GM12878 (cell line): Measurements from ENCODE around the gene TXNDC5. TPM values are rescaled to one million over a fixed set of nuclear protein-coding genes. Genes with fewer than 3 reads are reported as not detected.

Experiments
- ATAC-seq: fragments of 200-7000 bp; cut with Tn5 transposase; 3 replicates; pipeline ENCODE4 v1.9.1; 2020; ENCODE audit warnings: mild to moderate bottlenecking, moderate library complexity
- BruUV-seq: library from RNA; stranded (reverse); fragments of 400-500 nt; replicated peaks from 2 replicates; lab custom pipeline; 2021; lab: Mats Ljungman, UMichigan
- CTCF ChIA-PET: fragments of 300-600 bp; sonication (Branson Sonifier 250); formaldehyde crosslinking; extraction: SDS; loops from one replicate; lab custom pipeline; 2021; ENCODE audit warnings: inconsistent platforms; lab: Yijun Ruan, JAX
- POLR2A ChIA-PET: fragments of 350-600 bp; formaldehyde crosslinking; extraction: SDS; loops from one replicate; lab custom pipeline; 2021; ENCODE audit warnings: inconsistent platforms; lab: Charles Lee
- RAD21 ChIA-PET: fragments of 300-600 bp; sonication (Branson Sonifier 250); formaldehyde crosslinking; loops from one replicate; lab custom pipeline; 2023; ENCODE audit warnings: antibody characterized with exemption; ENCODE audit not compliant: unreplicated experiment; lab: Charles Lee
- SMC1A ChIA-PET: fragments of 300-600 bp; sonication (Branson Sonifier 250); formaldehyde crosslinking; loops from one replicate; lab custom pipeline; 2023; ENCODE audit not compliant: unreplicated experiment, uncharacterized antibody; lab: Charles Lee
- DNase-seq: peaks from one replicate; pipeline ENCODE4 v3.0.0-alpha.2; 2011; ENCODE audit warnings: low read depth, low spot score
- FAIRE-seq: peaks from 3 replicates; lab custom pipeline; 2011; peaks lifted over from hg19 to GRCh38; lab: Jason Lieb, UNC
- H2AFZ ChIP-seq: 2 replicates; pipeline ENCODE4 v1.6.0; 2011; ENCODE audit warnings: low read depth, low read length, control low read depth; ENCODE audit not compliant: control insufficient read depth
- H3K27ac ChIP-seq: 2 replicates; pipeline ENCODE4 v1.5.1; 2011; ENCODE audit warnings: control low read depth; ENCODE audit not compliant: control insufficient read depth, insufficient read depth
- H3K27me3 ChIP-seq, 2 experiments: replicated peaks in 1 of 2; 2 replicates each; pipeline versions ENCODE4 v1.6.0 to v1.6.1; 2011; ENCODE audit warnings: low read length in 1 of 2; ENCODE audit not compliant: control insufficient read depth in 2 of 2, insufficient read depth in 2 of 2
- H3K36me3 ChIP-seq, 2 experiments: 2 replicates each; pipeline ENCODE4 v1.5.1; 2011; ENCODE audit warnings: low read length in 1 of 2; ENCODE audit not compliant: control insufficient read depth in 2 of 2, insufficient read depth in 2 of 2
- H3K4me1 ChIP-seq: 2 replicates; pipeline ENCODE4 v1.6.1; 2011; ENCODE audit warnings: mild to moderate bottlenecking, low read length, moderate library complexity, mixed read lengths; ENCODE audit not compliant: control insufficient read depth, insufficient read depth
- H3K4me2 ChIP-seq: 2 replicates; pipeline ENCODE4 v1.6.0; 2011; ENCODE audit warnings: control low read depth; ENCODE audit not compliant: control insufficient read depth, insufficient read depth
- H3K4me3 ChIP-seq: fragments of 200-600 bp; sonication (generic); 2 replicates; pipeline ENCODE4 v1.5.1; 2016
- H3K79me2 ChIP-seq: 2 replicates; pipeline ENCODE4 v1.6.0; 2011; ENCODE audit warnings: low read length; ENCODE audit not compliant: control insufficient read depth, insufficient read depth
- H3K9ac ChIP-seq: 2 replicates; pipeline ENCODE4 v1.8.0; 2011; ENCODE audit warnings: low read length, control low read depth, mixed read lengths; ENCODE audit not compliant: control insufficient read depth, insufficient read depth
- H3K9me3 ChIP-seq: replicated peaks from 3 replicates; pipeline ENCODE4 v1.5.1; 2011; ENCODE audit warnings: mild to moderate bottlenecking, low read length; ENCODE audit not compliant: control insufficient read depth, insufficient read depth
- H4K20me1 ChIP-seq: 2 replicates; pipeline ENCODE4 v1.6.0; 2011; ENCODE audit not compliant: control insufficient read depth, insufficient read depth
- BCL11A ChIP-seq: IDR thresholded peaks from 2 replicates; pipeline ENCODE4 v1.6.1; 2011; ENCODE audit warnings: low read depth, low read length
- EP300 ChIP-seq, 2 experiments: fragments of 150-350 bp in 1 of 2; IDR thresholded peaks; 2 replicates each; pipeline ENCODE4 v1.6.1; 2011 to 2012; ENCODE audit warnings: low read depth in 2 of 2, low read length in 2 of 2, borderline replicate concordance in 1 of 2, improper control_type of control experiment in 1 of 2, inconsistent platforms in 1 of 2; ENCODE audit not compliant: control insufficient read depth in 1 of 2
- ETV6 ChIP-seq, 2 experiments: fragments of 450-650 bp in 1 of 2; IDR thresholded peaks in 1 of 2; conservative IDR thresholded peaks in 1 of 2; 2 replicates each; pipeline ENCODE4 v1.6.1; 2014; ENCODE audit warnings: antibody characterized with exemption in 1 of 2, borderline replicate concordance in 1 of 2, low read depth in 1 of 2, mild to moderate bottlenecking in 1 of 2, moderate library complexity in 1 of 2
- HCFC1 ChIP-seq: fragments of 150-350 bp; IDR thresholded peaks from 2 replicates; pipeline ENCODE4 v1.6.1; 2014; ENCODE audit warnings: low read length
- HDGF ChIP-seq: fragments of 450-650 bp; IDR thresholded peaks from 2 replicates; pipeline ENCODE4 v1.6.1; 2016; ENCODE audit warnings: antibody characterized with exemption
- MLLT1 ChIP-seq: fragments of 450-650 bp; IDR thresholded peaks from 2 replicates; pipeline ENCODE4 v1.6.1; 2016; ENCODE audit warnings: mild to moderate bottlenecking
- SIX5 ChIP-seq: IDR thresholded peaks from 2 replicates; pipeline ENCODE4 v1.6.1; 2011; ENCODE audit warnings: mild to moderate bottlenecking, low read depth, low read length, moderate library complexity; ENCODE audit not compliant: severe bottlenecking
- STAT1 ChIP-seq: fragments of 450-650 bp; conservative IDR thresholded peaks from 2 replicates; pipeline ENCODE4 v1.6.1; 2014; ENCODE audit warnings: antibody characterized with exemption, mild to moderate bottlenecking
- ZBTB4 ChIP-seq: fragments of 450-650 bp; formaldehyde crosslinking; IDR thresholded peaks from 2 replicates; pipeline ENCODE4 v1.4.0; 2022; ENCODE audit warnings: mild to moderate bottlenecking, moderate library complexity
- WGBS: methylation state at CpG from one replicate; pipeline ENCODE4 v1.1.6; 2016; ENCODE audit warnings: low lambda C conversion rate; ENCODE audit not compliant: insufficient replicate concordance, insufficient coverage; ENCODE audit errors: missing lambda C conversion rate; 5-methylcytosine and 5-hydroxymethylcytosine counted together
- in situ Hi-C: fragments of 300-500 bp; cut with MboI; formaldehyde crosslinking; loops from 9 replicates; pipeline ENCODE4 v1.14.3; 2018; ENCODE audit warnings: mixed read lengths
- intact Hi-C: fragments of 100-400 bp; cut with micrococcal nuclease; formaldehyde crosslinking; loops from one replicate; pipeline ENCODE4 v1.14.2; 2022; ENCODE audit not compliant: unreplicated experiment
- polyA plus RNA-seq, 11 experiments: library from polyadenylated mRNA; depleted of rRNA in 4 of 11; unstranded in 6 of 11; stranded (reverse) in 5 of 11; fragments of >200 nt; fragmentation: Nextera tagmentation in 4 of 11; fragmentation: Illumina TruSeq in 1 of 11; extraction: Ambion mirVana in 4 of 11; extraction: Trizol in 1 of 11; gene quantifications; 1 replicate in 1 of 11; 2 replicates in 10 of 11; pipeline versions ENCODE4 v1.2.1 to v1.2.3, GENCODE V29; 2011 to 2016; ENCODE audit warnings: inconsistent platforms in 2 of 11, missing spikeins in 2 of 11, low read depth in 1 of 11
- total RNA-seq, 4 experiments: library from RNA; depleted of rRNA in 3 of 4; stranded (reverse); fragments of >200 nt in 3 of 4; fragmentation: Illumina TruSeq in 1 of 4; extraction: Trizol in 1 of 4; gene quantifications; 2 replicates each; pipeline versions ENCODE4 v1.2.1 to v1.2.3, GENCODE V29; 2013 to 2021
- TF ChIP-seq, protein P1 (sequence below): IDR thresholded peaks from 2 replicates; pipeline ENCODE4 v1.6.1; 2011; ENCODE audit warnings: mild to moderate bottlenecking, low read depth, low read length, moderate library complexity; ENCODE audit not compliant: insufficient replicate concordance
- TF ChIP-seq, protein P2 (sequence below): fragments of 450-650 bp; IDR thresholded peaks from 2 replicates; pipeline ENCODE4 v1.6.1; 2018; ENCODE audit warnings: borderline replicate concordance, mild to moderate bottlenecking; ENCODE audit not compliant: partially characterized antibody

Gene TXNDC5
- total and polyA plus RNA-seq, 10 of the 15 experiments (the other 5 are each of a cell fraction or from before 2014, with no cell fraction given), result 7.2 to 181 (median 132) TPM

GRCh38 chr6:7911345-7911725 lies 747 bp upstream of the TXNDC5 start:
- in situ Hi-C loops, result no loop called here
- intact Hi-C loops, result no loop called here
- RAD21 ChIA-PET, result interaction anchor here (1.3 kb wide), 1 partner anchor 22 kb away, joined by 3 read pairs; no protein-coding TSS in a partner anchor
- 0 out of 2 replicates have a peak overlapping the region, but pooled peaks have one; percentile 47 for H3K27ac ChIP-seq
- H3K9ac ChIP-seq, result peak overlapping the region; percentile 56
- CTCF ChIA-PET, result interaction anchor here (0.6 to 0.9 kb wide), 3 partner anchors 12 to 157 kb away, joined by 3 to 6 read pairs (median 4); no protein-coding TSS in a partner anchor
- POLR2A ChIA-PET, result no interaction called here
- no peaks in the 10 kb centered on the region; the same call in 2 of the 3 replicates for H3K9me3 ChIP-seq
- H3K4me1 ChIP-seq, result peaks cover 58% of the 10 kb centered on the region
- peak overlapping the region; percentile 62 for H2AFZ ChIP-seq
- FAIRE-seq, result no peak
- WGBS, result 73% methylated on average over 11 of the region's 11 CpGs
- 0 out of 4 replicates have a peak, but pooled peaks cover 0 to 10% of the 10 kb centered on the region in 2 experiments for H3K36me3 ChIP-seq
- peaks cover 0 to 3% of the 10 kb centered on the region in 2 experiments; a peak in 2 of 4 replicates for H3K27me3 ChIP-seq
- no peak for ATAC-seq
- SMC1A ChIA-PET, result interaction anchor here (1.2 kb wide), 1 partner anchor 22 kb away, joined by 3 read pairs; no protein-coding TSS in a partner anchor
- H3K4me2 ChIP-seq, result peak overlapping the region; percentile 88
- no peak overlapping the region; the same call in 1 of the 2 replicates for H3K4me3 ChIP-seq
- BruUV-seq, result no TSS peak
- H3K79me2 ChIP-seq, result peaks cover 38% of the 10 kb centered on the region
- no peak for DNase-seq
- peaks cover 6% of the 10 kb centered on the region; the same call in 1 of the 2 replicates for H4K20me1 ChIP-seq
- TF ChIP-seq ETV6 (conservative IDR thresholded peaks at IDR 0.05 in 1 of 2, IDR thresholded peaks at IDR 0.05 in 1 of 2; ENCODE audit: borderline replicate concordance in 1 of 2, low read depth in 1 of 2) (no peak), BCL11A (no peak), MLLT1 (no peak), HCFC1 (no peak), EP300 (IDR thresholded peaks at IDR 0.05; ENCODE audit: borderline replicate concordance in 1 of 2, control insufficient read depth in 1 of 2, low read depth in 2 of 2, low read length in 2 of 2) (no peak), ZBTB4 (CRISPR knock-in tag) (no peak), SIX5 (no peak), HDGF (no peak), STAT1 (no peak)
- TF ChIP-seq, protein P1, sequence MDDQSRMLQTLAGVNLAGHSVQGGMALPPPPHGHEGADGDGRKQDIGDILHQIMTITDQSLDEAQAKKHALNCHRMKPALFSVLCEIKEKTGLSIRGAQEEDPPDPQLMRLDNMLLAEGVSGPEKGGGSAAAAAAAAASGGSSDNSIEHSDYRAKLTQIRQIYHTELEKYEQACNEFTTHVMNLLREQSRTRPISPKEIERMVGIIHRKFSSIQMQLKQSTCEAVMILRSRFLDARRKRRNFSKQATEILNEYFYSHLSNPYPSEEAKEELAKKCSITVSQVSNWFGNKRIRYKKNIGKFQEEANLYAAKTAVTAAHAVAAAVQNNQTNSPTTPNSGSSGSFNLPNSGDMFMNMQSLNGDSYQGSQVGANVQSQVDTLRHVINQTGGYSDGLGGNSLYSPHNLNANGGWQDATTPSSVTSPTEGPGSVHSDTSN, result no peak
- TF ChIP-seq, protein P2, sequence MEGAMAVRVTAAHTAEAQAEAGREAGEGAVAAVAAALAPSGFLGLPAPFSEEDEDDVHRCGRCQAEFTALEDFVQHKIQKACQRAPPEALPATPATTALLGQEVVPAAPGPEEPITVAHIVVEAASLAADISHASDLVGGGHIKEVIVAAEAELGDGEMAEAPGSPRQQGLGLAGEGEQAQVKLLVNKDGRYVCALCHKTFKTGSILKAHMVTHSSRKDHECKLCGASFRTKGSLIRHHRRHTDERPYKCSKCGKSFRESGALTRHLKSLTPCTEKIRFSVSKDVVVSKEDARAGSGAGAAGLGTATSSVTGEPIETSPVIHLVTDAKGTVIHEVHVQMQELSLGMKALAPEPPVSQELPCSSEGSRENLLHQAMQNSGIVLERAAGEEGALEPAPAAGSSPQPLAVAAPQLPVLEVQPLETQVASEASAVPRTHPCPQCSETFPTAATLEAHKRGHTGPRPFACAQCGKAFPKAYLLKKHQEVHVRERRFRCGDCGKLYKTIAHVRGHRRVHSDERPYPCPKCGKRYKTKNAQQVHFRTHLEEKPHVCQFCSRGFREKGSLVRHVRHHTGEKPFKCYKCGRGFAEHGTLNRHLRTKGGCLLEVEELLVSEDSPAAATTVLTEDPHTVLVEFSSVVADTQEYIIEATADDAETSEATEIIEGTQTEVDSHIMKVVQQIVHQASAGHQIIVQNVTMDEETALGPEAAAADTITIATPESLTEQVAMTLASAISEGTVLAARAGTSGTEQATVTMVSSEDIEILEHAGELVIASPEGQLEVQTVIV, result no peak
